Muscle layer of duodenum (tissue), 2 donors: Measurements from ENCODE around the gene TXNDC15.
A peak's percentile ranks its signal among the peaks of the same experiment; 100 is the strongest.
"Not testable (repeated sequence)": the region's sequence is repeated elsewhere in the genome, so short reads cannot be mapped to it uniquely, and the experiment has no call there.

Experiments used
- H3K27ac ChIP-seq: one replicate; pipeline ENCODE4 v1.7.0; 2013; ENCODE audit warnings: mild to moderate bottlenecking, low read length
- H3K27me3 ChIP-seq: one replicate; pipeline ENCODE4 v1.7.0; 2013; ENCODE audit warnings: low read depth, mild to moderate bottlenecking, control low read depth, low read length
- H3K36me3 ChIP-seq, 2 donors: one replicate each; pipeline ENCODE4 v1.7.0; 2013; ENCODE audit warnings: low read length in 2 of 2, control low read depth in 1 of 2, mild to moderate bottlenecking in 1 of 2; ENCODE audit not compliant: insufficient read depth in 2 of 2, control insufficient read depth in 1 of 2
- H3K4me1 ChIP-seq, 2 donors: one replicate each; pipeline ENCODE4 v1.7.0; 2013; ENCODE audit warnings: low read length in 2 of 2, mild to moderate bottlenecking in 2 of 2, control low read depth in 1 of 2, moderate library complexity in 1 of 2; ENCODE audit not compliant: insufficient read depth in 2 of 2, control insufficient read depth in 1 of 2
- H3K4me3 ChIP-seq, 2 donors: one replicate each; pipeline ENCODE4 v1.7.0; 2013; ENCODE audit warnings: low read length in 2 of 2, low read depth in 1 of 2, mild to moderate bottlenecking in 1 of 2
- H3K9me3 ChIP-seq, 2 donors: one replicate each; pipeline ENCODE4 v1.7.0; 2013; ENCODE audit warnings: low read length in 2 of 2, control low read depth in 1 of 2, mild to moderate bottlenecking in 1 of 2; ENCODE audit not compliant: control insufficient read depth in 1 of 2
- donor health status: healthy.

Gene TXNDC15

GRCh38 chr5:134845852-134846640, 28.1 kb upstream of the TXNDC15 start, which contains the start of gene C5orf24:
C5orf24 (plus strand) TSS chr5:134845968; CDS start chr5:134854901, 8,933 bp downstream.
- Histone ChIP-seq H3K9me3 (no peaks in the 10 kb centered on the region), H3K4me1 (peaks cover 7 to 17% of the 10 kb centered on the region in 2 donors), H3K27me3 (no peaks in the 10 kb centered on the region), H3K36me3 (peaks cover 0 to 7% of the 10 kb centered on the region in 2 donors), H3K27ac (peak within 1 kb of the TSS; percentile 88), H3K4me3 (peak within 1 kb of the TSS; percentile 92 to 97)

GRCh38 chr5:134846641-134846960, 27.6 kb upstream of the TXNDC15 start:
- peaks cover 0 to 7% of the 10 kb centered on the region in 2 donors for H3K36me3 ChIP-seq
- no peaks in the 10 kb centered on the region for H3K9me3 ChIP-seq
- H3K27me3 ChIP-seq: no peaks in the 10 kb centered on the region
- peaks cover 7 to 23% of the 10 kb centered on the region in 2 donors for H3K4me1 ChIP-seq
- peak overlapping the region; percentile 88 for H3K27ac ChIP-seq
- H3K4me3 ChIP-seq: peak overlapping the region; percentile 92 to 97

DNA sequence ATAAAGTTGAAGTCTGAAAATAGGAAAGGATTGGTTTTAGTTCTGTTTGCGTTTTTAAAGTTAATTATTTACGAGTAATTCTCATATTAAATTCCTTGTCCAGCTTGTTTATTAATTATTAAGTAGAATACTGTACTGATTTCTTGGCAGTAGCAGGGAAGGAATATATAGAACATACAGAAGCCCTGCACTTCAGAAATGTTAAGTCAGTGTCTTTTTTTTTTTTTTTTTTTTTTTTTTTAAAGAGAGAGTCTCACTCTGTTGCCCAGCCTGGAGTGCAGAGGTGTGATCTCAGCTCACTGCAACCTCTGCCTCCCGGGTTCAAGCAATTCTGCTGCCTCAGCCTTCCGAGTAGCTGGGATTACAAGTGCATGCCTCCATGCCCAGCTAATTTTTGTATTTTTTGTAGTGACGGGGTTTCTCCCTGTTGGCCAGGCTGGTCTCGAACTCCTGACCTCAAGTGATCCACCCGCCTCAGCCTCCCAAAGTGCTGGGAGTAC, 24.7 kb upstream of the TXNDC15 start:
- Histone ChIP-seq H3K4me1 (peaks cover 7 to 26% of the 10 kb centered on the region in 2 donors), H3K27ac (peak overlapping the region; percentile 8)
- not testable (repeated sequence) for H3K27me3 ChIP-seq, H3K36me3 ChIP-seq, H3K4me3 ChIP-seq, H3K9me3 ChIP-seq

DNA sequence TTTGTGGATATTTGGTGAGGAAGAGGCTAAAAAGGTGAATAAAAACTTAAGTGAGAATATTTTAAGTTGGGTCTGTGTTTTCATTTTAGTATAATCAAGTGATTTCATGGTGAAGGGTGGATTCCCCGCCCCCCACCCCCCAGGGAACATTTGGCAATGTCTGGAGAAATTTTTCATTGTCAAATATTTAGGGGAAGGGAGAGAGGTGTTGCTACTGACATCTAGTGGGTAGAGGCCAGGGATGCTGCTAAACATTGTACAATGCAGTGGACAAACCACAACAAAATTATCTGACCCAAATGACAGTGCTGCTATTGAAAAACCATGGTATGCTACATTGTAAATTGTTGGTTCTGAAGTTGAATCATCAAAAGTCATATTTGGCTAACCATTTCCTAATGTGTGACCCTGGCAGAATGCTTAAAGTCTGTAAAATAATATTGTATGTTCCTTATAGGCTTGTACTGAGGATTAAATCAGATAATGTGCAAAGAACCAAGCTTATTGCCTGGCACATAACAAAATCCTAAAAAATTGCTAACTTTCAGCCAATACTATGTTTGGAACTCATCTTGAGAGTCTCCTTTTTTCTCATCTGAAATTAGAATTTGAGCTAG, 22.8 kb upstream of the TXNDC15 start:
- Histone ChIP-seq H3K27ac (no peak overlapping the region), H3K4me3 (no peak overlapping the region), H3K4me1 (peaks cover 0 to 26% of the 10 kb centered on the region in 2 donors), H3K27me3 (no peaks in the 10 kb centered on the region), H3K9me3 (no peaks in the 10 kb centered on the region), H3K36me3 (peaks cover 11 to 17% of the 10 kb centered on the region in 2 donors)

DNA sequence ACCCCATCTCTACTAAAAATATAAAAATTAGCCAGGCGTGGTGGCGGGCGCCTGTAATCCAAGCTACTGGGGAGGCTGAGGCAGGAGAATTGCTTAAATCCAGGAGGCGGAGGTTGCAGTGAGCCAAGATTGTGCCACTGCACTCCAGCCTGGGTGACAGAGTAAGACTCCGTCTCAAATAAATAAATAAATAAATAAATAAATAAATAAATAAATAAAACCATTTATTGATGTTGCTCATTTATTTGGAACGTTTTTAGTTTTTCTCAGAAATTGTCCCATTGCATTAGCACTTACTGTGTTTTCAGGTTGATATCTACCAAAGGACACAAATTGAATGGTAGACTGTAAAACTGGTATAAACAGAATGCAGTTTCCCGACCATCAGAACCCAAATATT, 17.7 kb upstream of the TXNDC15 start:
- peaks cover 29 to 40% of the 10 kb centered on the region in 2 donors for H3K36me3 ChIP-seq
- not testable (repeated sequence) for H3K27ac ChIP-seq, H3K27me3 ChIP-seq, H3K9me3 ChIP-seq, H3K4me3 ChIP-seq, H3K4me1 ChIP-seq

- Histone ChIP-seq H3K4me3 (no peak overlapping the region), H3K36me3 (peaks cover 34 to 38% of the 10 kb centered on the region in 2 donors), H3K4me1 (peaks cover 0 to 3% of the 10 kb centered on the region in 2 donors), H3K9me3 (no peaks in the 10 kb centered on the region), H3K27ac (no peak overlapping the region), H3K27me3 (no peaks in the 10 kb centered on the region)
Observed at GRCh38 chr5:134857401-134857800, 16.8 kb upstream of the TXNDC15 start.

DNA sequence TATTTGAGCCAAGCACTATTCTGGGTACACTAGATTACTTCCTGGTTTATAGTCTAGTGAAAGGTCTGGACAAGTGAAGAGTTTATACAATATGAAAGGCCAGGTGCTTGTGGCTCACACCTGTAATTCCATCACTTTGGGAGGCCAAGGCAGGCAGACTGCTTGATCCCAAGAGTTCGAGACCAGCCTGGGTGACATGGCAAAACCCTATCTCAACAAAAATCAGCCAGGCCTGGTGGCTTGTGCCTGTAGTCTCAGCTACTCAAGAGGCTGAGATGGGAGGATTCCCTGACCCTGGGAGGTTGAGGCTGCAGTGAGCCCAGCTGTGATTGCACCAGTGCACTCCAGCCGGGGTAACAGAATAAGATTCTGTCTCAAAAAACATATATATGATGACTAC, 9.5 kb upstream of the TXNDC15 start:
- H3K4me3 ChIP-seq: no peak overlapping the region

GRCh38 chr5:134873494-134873893, 677 bp upstream of the TXNDC15 start:
- Histone ChIP-seq H3K36me3 (peaks cover 0 to 10% of the 10 kb centered on the region in 2 donors), H3K27ac (peak overlapping the region; percentile 94), H3K4me3 (peak overlapping the region; percentile 91 to 94), H3K9me3 (no peaks in the 10 kb centered on the region), H3K27me3 (no peaks in the 10 kb centered on the region), H3K4me1 (peaks cover 6 to 11% of the 10 kb centered on the region in 2 donors)

More for the DNA sequence above, 9.5 kb upstream of the TXNDC15 start:
- H3K4me1 ChIP-seq: no peaks in the 10 kb centered on the region
- H3K27ac ChIP-seq: no peak overlapping the region
- no peaks in the 10 kb centered on the region for H3K9me3 ChIP-seq
- H3K27me3 ChIP-seq: no peaks in the 10 kb centered on the region
- H3K36me3 ChIP-seq: peaks cover under 1 to 15% of the 10 kb centered on the region in 2 donors

DNA sequence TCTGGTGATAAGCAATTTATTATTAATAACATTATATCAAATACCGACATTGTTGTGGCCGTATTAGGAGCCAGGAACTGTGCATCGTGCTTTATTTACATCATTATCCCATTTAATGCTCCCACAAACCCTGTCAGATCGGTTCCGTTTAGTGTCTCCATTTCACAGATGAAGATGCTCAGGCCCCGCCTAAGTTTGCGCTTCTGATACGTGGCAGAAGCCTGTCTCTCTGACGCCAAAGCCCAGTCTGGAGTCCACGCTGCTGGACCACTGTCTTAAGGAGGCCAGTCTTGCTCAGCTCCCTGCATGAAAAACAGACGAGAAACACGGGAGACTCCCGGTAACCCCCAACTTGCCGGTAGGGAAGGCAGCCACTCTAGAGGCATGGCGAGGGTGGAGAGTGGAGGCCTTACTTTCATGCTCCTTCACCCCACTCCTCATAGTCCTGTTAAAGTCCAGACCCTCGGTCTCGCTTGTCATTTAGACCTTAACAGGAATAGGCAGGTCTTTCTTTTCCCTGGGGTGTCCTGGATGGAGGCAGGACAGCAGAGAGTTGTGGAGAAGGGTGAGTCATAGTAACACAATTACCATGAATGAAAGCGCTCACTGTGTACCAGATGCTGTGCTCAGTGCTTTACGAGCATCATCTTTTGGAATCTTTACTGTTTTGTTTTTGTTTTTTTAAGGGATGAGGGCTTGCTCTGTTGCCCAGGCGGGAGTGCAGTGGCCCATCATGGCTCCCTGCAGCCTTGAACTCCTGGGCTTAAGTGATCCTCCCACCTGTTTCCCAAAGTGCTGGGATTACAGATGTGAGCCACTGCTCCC, 872 bp downstream of the TXNDC15 start:
- Histone ChIP-seq H3K4me3 (peak overlapping the region; percentile 91 to 94), H3K9me3 (no peaks in the 10 kb centered on the region), H3K27me3 (no peaks in the 10 kb centered on the region), H3K27ac (peak overlapping the region; percentile 94), H3K4me1 (peaks cover 6 to 11% of the 10 kb centered on the region in 2 donors), H3K36me3 (peaks cover 0 to 10% of the 10 kb centered on the region in 2 donors)

- no peak overlapping the region for H3K27ac ChIP-seq
- H3K36me3 ChIP-seq: peaks cover 0 to 10% of the 10 kb centered on the region in 2 donors
- no peak overlapping the region for H3K4me3 ChIP-seq
- H3K4me1 ChIP-seq: peaks cover 6 to 11% of the 10 kb centered on the region in 2 donors
- H3K27me3 ChIP-seq: no peaks in the 10 kb centered on the region
- no peaks in the 10 kb centered on the region for H3K9me3 ChIP-seq
Observed at GRCh38 chr5:134877159-134877558, 3.0 kb downstream of the TXNDC15 start.

GRCh38 chr5:134878403-134878802, 4.2 kb downstream of the TXNDC15 start:
- no peaks in the 10 kb centered on the region for H3K27me3 ChIP-seq
- peaks cover 6 to 11% of the 10 kb centered on the region in 2 donors for H3K4me1 ChIP-seq
- no peaks in the 10 kb centered on the region for H3K9me3 ChIP-seq
- no peak overlapping the region for H3K27ac ChIP-seq
- H3K36me3 ChIP-seq: peaks cover 0 to 10% of the 10 kb centered on the region in 2 donors
- no peak overlapping the region for H3K4me3 ChIP-seq
